Endothelial cell (in vitro differentiated cells): ENCODE measurements around the gene RAB40B. TPM values are rescaled to one million over a fixed set of nuclear protein-coding genes. Genes with fewer than 3 reads are reported as not detected.

Experiments
- DNase-seq: peaks from one replicate; pipeline ENCODE4 v3.0.0; 2021; ENCODE audit warnings: low spot score
- H3K27ac Mint-ChIP-seq: one replicate; pipeline ENCODE4 v1.8.0; 2021; ENCODE audit warnings: mixed read lengths, inconsistent platforms; ENCODE audit not compliant: unreplicated experiment
- H3K27me3 Mint-ChIP-seq: one replicate; pipeline ENCODE4 v1.8.0; 2021; ENCODE audit warnings: mild to moderate bottlenecking, moderate library complexity, mixed read lengths, inconsistent platforms; ENCODE audit not compliant: unreplicated experiment
- H3K36me3 Mint-ChIP-seq: one replicate; pipeline ENCODE4 v1.8.0; 2021; ENCODE audit warnings: mild to moderate bottlenecking, low read depth, mixed read lengths, inconsistent platforms; ENCODE audit not compliant: unreplicated experiment
- H3K4me1 Mint-ChIP-seq: one replicate; pipeline ENCODE4 v1.8.0; 2021; ENCODE audit warnings: mild to moderate bottlenecking, mixed read lengths, inconsistent platforms; ENCODE audit not compliant: unreplicated experiment
- H3K4me3 Mint-ChIP-seq: one replicate; pipeline ENCODE4 v1.8.0; 2021; ENCODE audit warnings: mild to moderate bottlenecking, mixed read lengths, inconsistent platforms; ENCODE audit not compliant: unreplicated experiment
- H3K9me3 Mint-ChIP-seq: one replicate; pipeline ENCODE4 v1.8.0; 2021; ENCODE audit warnings: mixed read lengths, inconsistent platforms; ENCODE audit not compliant: unreplicated experiment
- total RNA-seq: library from RNA; stranded (reverse); fragmentation: NEBNext Ultra II Directional; extraction: Animal tissue kit (Norgen Biotek cat#: 25700); gene quantifications from one replicate; pipeline ENCODE4 v1.2.1, GENCODE V29; 2021; ENCODE audit not compliant: unreplicated experiment
- TF ChIP-seq, protein P1 (sequence below): fragments of 200-600 bp; sonication (generic); IDR thresholded peaks from one replicate; pipeline ENCODE4 v1.5.0; 2021; ENCODE audit warnings: antibody characterized with exemption; ENCODE audit not compliant: unreplicated experiment

The RAB40B gene
- total RNA-seq, 1 donor from 2014 or later: 6.7 TPM

DNA sequence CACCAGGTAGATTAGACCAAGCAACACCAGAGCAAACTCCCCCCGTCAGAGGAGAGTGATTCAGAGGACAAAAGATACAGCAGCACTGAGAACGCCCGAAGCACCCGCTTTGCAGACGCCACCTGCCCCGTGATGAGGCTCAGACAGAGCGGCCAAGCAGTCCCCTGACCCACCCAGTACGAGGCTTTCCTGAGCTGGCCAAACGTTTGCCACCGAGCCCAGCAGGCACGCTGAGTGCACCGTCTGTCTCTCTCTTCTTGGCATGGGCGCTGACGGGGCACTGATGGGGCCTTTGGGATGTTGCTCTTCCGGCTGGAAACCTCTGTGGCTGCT is 30.9 kb downstream of the RAB40B start:
- DNase-seq: no peak
- H3K4me3 Mint-ChIP-seq: no peak overlapping the region
- no peaks in the 10 kb centered on the region for H3K4me1 Mint-ChIP-seq
- H3K9me3 Mint-ChIP-seq: no peaks in the 10 kb centered on the region
- no peak overlapping the region for H3K27ac Mint-ChIP-seq
- TF ChIP-seq, protein P1, sequence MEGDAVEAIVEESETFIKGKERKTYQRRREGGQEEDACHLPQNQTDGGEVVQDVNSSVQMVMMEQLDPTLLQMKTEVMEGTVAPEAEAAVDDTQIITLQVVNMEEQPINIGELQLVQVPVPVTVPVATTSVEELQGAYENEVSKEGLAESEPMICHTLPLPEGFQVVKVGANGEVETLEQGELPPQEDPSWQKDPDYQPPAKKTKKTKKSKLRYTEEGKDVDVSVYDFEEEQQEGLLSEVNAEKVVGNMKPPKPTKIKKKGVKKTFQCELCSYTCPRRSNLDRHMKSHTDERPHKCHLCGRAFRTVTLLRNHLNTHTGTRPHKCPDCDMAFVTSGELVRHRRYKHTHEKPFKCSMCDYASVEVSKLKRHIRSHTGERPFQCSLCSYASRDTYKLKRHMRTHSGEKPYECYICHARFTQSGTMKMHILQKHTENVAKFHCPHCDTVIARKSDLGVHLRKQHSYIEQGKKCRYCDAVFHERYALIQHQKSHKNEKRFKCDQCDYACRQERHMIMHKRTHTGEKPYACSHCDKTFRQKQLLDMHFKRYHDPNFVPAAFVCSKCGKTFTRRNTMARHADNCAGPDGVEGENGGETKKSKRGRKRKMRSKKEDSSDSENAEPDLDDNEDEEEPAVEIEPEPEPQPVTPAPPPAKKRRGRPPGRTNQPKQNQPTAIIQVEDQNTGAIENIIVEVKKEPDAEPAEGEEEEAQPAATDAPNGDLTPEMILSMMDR: no peak
- peaks cover 4% of the 10 kb centered on the region for H3K36me3 Mint-ChIP-seq
- peaks cover 10% of the 10 kb centered on the region for H3K27me3 Mint-ChIP-seq

DNA sequence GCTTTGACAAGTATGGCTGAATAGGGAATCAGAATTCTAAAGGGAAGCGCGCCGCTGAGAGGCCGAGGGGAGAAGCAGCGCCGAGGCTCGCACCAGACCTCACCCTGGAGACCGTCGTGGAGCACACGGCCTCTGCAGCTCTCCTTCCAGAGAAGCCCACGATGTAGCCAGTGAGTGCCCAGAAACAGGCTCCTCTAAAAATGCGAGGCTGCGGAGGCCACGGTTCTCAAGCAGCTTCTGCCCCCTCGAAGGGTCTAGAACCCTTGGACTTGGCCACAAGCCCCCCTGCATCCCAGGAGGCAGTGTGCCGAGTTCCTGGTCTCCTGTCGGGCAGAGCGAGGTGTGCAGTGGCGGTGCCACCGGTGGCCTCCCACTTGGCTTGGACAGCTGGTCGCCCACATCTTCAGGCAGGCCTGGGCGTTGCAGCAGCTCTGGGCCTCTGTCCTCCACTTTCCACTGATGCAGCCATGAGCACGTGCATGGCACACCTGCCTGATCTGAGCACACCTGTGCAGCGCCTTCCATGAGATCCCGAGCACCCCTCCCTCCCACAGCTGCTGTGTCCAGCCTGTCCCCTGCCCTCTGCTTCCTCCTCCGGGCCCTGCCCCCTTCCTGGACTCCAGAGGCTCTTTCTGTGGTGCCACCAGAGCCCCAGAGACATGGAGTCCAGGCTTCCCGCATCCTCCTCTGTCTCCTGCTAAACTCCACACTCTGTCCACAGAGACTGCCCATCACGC is 31.4 kb downstream of the RAB40B start:
- no peaks in the 10 kb centered on the region for H3K4me1 Mint-ChIP-seq
- no peak for DNase-seq
- H3K27me3 Mint-ChIP-seq: peaks cover 9% of the 10 kb centered on the region
- H3K4me3 Mint-ChIP-seq: no peak overlapping the region
- H3K36me3 Mint-ChIP-seq: peaks cover under 1% of the 10 kb centered on the region
- no peak overlapping the region for H3K27ac Mint-ChIP-seq
- H3K9me3 Mint-ChIP-seq: no peaks in the 10 kb centered on the region
- TF ChIP-seq, protein P1: no peak

DNA sequence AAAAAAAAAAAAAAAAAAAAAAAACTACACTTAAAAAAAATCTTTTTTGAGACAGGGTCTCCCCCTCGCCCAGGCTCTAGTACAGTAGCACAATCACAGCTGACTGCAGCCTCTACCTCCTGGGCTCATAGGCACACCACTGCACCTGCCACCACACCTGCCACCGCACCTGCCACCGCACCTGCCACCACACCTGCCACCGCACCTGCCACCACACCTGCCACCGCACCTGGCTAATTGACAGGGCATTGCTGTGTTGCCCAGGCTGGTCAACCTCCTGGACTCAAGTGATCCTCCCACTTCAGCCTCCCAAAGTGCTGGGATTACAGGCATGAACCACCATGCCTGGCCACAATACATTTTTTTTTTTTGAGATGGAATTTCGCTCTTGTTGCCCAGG is 32.6 kb downstream of the RAB40B start:
- no peak for DNase-seq
- H3K36me3 Mint-ChIP-seq: no peaks in the 10 kb centered on the region
- no peak overlapping the region for H3K27ac Mint-ChIP-seq
- TF ChIP-seq, protein P1: no peak
- H3K9me3 Mint-ChIP-seq: no peaks in the 10 kb centered on the region
- H3K4me1 Mint-ChIP-seq: no peaks in the 10 kb centered on the region
- H3K27me3 Mint-ChIP-seq: peaks cover 12% of the 10 kb centered on the region
- no peak overlapping the region for H3K4me3 Mint-ChIP-seq

DNA sequence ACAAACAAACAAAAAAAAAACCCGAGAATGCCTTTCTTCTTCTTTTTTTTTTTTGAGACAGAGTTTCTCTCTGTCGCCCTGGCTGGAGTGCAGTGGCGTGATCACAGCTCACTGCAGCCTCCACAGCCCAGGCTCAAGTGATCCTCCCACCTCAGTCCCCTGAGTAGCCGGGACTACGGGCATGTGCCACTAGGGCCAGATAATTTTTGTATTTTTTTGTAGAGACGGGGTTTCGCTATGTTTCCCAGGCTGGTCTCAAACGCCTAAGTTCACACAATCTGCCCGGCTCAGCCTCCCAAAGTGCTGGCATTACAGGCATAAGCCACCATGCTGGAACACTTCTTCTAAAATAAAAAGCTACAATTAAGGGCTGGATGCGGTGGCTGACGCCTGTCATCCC is 33.3 kb downstream of the RAB40B start:
- no peak overlapping the region for H3K4me3 Mint-ChIP-seq

DNA sequence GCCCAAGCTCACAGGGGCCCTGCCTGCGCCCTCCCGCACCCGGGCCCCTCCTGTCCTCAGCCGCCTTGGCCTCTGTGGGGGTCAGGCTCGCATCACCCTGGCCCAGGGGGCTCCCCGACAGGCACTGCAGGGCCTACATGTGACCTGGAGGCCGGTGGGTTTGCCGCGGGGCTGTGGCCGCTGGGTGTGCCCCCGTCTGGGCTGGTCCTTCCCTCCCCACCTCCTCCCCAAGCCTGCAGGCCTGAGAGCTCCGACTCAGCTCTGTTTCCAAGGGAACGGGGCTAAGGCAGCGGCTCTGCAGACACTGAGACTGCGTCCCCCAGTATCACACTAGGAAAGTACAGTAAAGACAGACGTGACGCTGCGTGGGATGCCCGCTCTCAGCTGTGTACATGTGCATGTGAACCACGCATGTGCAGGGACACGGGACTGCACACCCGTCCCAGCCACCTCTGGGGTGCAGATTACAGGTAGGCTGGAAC is 33.8 kb downstream of the RAB40B start:
- Mint-ChIP-seq H3K4me3 (no peak overlapping the region), H3K27ac (no peak overlapping the region), H3K9me3 (no peaks in the 10 kb centered on the region), H3K36me3 (no peaks in the 10 kb centered on the region), H3K4me1 (no peaks in the 10 kb centered on the region), H3K27me3 (peaks cover 14% of the 10 kb centered on the region)
- DNase-seq: no peak
- TF ChIP-seq, protein P1: no peak

More for the DNA sequence above, 33.3 kb downstream of the RAB40B start:
- Mint-ChIP-seq H3K27ac (no peak overlapping the region), H3K9me3 (no peaks in the 10 kb centered on the region), H3K36me3 (no peaks in the 10 kb centered on the region), H3K27me3 (peaks cover 14% of the 10 kb centered on the region), H3K4me1 (no peaks in the 10 kb centered on the region)
- DNase-seq: no peak
- TF ChIP-seq, protein P1: no peak
